Astrocyte (in vitro differentiated cells and primary cell): ENCODE data around the gene FGGY.

Source experiments
- CTCF ChIP-seq: IDR thresholded peaks from 2 replicates; pipeline ENCODE4 v1.5.1; 2011; ENCODE audit warnings: low read depth, mild to moderate bottlenecking, inconsistent platforms, low read length, moderate library complexity; ENCODE audit not compliant: insufficient read depth
- EZH2 ChIP-seq: IDR thresholded peaks from 2 replicates; pipeline ENCODE4 v1.6.1; 2012; ENCODE audit warnings: mild to moderate bottlenecking, low read length, inconsistent platforms; ENCODE audit not compliant: insufficient read depth

GRCh38 chr1:59502009-59502691 lies 205.3 kb downstream of the FGGY start:
- TF ChIP-seq EZH2 (no peak), CTCF (no peak)
